Stimulated activated CD8-positive, alpha-beta memory T cell treated with anti-CD3 and anti-CD28 coated beads, Interleukin-7, amount 100 ng/mL, for 24 hours (primary cell): ENCODE measurements around the gene INPPL1.

Source experiments
- DNase-seq: peaks from one replicate; pipeline ENCODE4 v3.0.0-alpha.2; 2020; ENCODE audit warnings: low read depth

Gene INPPL1

GRCh38 chr11:72233056-72233772, 8.6 kb downstream of the INPPL1 start:
- no peak for DNase-seq

- DNase-seq = no peak
Observed at GRCh38 chr11:72233773-72234513, 9.4 kb downstream of the INPPL1 start.

DNA sequence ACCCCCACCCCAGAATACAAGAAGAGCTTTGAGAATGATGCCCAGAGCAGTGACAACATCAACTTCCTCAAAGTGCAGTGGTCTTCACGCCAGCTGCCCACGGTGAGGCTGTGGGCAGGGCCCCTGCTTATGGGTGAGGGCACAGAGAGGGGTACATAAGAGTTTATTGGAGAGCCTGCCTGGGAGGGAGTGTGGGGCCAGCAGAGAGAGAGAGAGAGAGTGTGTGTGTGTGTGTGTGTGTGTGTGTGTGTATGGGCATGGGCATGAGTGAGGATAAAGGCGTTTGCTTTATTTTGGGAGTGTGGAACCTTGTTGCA, 9.9 kb downstream of the INPPL1 start:
- no peak for DNase-seq

DNA sequence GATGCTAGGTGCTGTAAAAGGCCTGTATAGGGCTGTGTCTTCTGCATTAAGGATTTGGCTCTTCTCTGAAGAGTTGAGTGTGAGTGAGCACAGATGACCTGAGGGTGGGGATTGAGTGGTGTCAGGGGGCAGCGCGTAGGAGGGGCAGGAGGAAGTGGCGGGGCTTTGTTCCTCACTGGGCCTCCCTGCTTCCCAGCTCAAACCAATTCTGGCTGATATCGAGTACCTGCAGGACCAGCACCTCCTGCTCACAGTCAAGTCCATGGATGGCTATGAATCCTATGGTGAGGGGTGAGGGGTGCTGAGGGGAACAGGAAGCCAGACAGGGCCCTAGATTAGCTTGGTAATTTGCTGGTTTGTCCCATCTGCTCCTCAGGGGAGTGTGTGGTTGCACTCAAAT, 10.4 kb downstream of the INPPL1 start:
- no peak for DNase-seq

- DNase-seq = no peak
Observed at GRCh38 chr11:72235351-72236057, 10.9 kb downstream of the INPPL1 start.

DNA sequence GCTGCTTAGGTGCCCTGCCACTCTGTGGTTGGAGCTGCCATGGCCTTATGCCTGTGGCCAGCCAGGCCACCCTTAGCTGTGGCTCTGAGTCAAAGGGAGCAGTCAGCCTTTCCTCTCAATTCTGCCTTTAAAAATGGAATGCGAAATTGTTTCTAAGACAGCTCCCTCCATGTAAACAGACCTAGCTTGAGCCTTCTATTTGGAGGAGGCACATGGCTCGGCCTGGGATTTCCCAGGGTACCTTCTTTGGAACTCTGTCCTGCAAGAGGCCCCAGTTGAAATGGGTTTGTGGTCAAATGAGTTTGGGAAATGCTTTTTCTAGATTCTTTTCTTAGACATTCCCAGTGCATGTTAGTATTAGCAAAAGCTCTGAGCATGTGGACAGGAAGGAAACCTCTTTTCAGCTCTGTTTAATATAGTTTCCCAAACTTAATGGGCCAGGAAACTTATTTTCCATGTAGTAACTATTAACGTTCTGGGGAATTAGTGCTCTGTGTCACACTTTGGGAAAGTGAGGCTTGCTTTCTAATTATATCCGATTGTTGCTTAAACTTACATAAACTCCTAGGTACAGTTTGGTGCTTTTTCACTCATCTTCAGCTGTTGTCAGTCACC, 11.6 kb downstream of the INPPL1 start:
- no peak for DNase-seq

DNA sequence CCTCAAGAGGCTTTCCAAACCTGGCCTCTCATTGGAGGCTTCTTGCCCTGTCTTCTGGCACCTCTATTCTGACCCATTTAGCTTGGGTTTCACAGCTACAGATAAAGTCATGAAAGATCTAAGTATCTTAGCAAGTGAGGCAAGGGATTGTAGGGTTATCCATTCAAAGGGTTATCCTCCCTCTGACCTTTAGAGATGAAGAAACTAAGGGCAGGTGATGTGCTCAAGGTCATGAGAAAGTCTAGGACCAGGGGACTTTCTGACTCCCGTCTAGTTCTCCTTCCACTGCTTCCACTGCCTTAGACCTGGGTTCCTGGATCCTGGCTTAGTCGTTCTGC, 12.2 kb downstream of the INPPL1 start:
- DNase-seq = no peak

DNA sequence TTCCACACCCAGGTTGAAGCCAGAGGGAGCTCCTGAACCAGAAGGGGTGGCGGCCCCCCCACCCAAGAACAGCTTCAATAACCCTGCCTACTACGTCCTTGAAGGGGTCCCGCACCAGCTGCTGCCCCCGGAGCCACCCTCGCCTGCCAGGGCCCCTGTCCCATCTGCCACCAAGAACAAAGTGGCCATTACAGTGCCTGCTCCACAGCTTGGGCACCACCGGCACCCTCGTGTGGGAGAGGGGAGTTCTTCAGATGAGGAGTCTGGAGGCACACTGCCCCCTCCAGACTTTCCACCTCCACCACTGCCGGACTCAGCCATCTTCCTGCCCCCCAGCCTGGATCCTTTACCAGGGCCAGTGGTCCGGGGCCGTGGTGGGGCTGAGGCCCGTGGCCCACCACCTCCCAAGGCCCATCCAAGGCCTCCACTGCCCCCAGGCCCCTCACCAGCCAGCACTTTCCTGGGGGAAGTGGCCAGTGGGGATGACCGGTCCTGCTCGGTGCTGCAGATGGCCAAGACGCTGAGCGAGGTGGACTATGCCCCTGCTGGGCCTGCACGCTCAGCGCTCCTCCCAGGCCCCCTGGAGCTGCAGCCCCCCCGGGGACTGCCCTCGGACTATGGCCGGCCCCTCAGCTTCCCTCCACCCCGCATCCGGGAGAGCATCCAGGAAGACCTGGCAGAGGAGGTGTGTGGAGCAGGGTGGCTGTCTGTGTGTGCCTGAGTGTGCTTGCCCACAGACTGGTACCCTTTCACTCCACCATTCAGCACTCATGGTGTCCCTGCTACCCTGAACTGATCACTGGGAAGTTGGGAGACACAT, 12.8 kb downstream of the INPPL1 start:
- no peak for DNase-seq

- DNase-seq = no peak
Observed at GRCh38 chr11:72238040-72238450, 13.5 kb downstream of the INPPL1 start.

DNA sequence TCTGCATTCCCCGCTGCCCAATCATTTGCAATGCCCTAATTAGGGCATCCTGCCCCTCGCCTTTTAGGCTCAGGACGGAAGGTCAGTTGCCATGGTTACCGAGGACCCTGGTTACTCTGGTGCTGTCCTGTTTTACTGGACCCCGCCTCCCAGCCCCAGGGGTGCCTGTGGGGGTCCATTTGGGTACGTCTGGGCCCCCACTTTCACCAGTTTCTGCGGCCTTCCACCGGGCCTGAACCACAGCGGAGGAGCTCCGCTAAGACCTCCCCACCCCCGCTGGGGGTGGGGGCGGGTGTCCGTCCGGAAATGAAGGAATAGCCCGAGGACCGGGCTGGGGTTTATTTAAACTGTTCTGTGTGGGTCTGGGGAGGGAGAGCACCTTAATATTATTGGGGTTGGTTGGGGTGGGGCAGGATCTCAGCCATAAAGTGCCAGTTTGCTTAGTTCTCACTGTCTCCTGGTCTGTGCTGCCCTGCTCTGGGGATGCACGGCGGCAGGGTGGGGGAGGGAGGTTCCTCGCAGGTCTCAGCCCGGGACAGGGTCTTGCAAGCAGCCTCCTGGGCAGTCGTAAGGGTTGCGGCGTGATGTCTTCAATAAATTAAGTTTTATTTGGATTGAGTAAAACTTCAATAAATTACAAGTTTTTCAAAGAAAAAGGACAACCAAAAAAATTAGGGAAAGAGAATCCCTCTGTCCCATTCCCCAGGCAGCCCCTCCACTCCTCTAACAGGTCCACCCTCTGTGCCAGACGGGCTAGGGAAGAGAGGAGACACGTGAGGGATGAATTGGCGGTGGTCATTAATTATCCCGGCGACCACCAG, 14.1 kb downstream of the INPPL1 start:
- DNase-seq = no peak

- no peak for DNase-seq
Observed at GRCh38 chr11:72239313-72239848, 14.8 kb downstream of the INPPL1 start.

GRCh38 chr11:72239849-72240460, 15.4 kb downstream of the INPPL1 start:
- no peak for DNase-seq

- no peak for DNase-seq
Observed at GRCh38 chr11:72240461-72241290, 16.1 kb downstream of the INPPL1 start.

DNA sequence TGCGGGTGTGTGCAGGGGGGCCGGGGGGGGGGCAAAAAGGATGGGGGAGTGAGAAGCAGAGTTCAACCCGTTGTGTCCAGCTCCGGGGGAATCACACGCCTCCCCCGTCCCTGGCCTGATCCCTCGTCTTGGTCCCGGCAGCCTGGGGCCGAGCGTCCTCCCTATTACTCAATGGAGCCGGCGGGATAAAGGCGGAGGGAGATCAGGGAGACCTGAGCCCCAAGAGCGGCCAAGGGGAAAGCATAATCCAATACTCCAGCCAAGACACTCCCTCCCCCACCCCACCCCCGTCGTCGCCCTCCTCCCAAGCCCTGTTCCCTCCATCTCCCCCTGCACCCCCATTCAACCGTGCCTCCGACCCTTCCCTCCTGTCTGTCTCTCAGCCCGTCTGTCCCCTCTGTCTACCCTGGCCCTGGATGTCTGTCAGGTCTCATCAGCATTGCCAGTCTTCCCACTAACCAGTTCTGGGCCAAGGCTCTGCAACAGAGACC, 16.8 kb downstream of the INPPL1 start:
- no peak for DNase-seq

DNA sequence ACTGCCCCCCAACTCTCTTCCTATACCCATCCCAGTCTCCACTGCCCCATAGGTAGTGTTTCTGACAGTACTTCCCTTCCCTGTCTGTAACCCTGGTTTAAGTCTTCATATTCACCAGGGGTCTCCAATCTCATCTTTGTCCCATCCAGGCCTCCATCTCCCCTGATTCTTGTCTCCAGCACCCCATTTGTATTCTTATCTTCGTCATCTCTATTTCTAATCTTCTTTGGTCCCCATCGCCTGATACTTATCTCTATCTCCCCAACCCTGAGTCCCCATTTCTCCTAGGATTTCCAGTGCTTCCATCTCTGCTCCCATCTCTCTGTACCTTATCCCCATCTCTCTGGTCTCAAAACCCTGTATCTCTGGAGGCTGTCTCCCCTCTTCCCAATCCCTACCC, 17.6 kb downstream of the INPPL1 start:
- no peak for DNase-seq

- no peak for DNase-seq
Observed at GRCh38 chr11:72243173-72244059, 18.8 kb downstream of the INPPL1 start.

DNA sequence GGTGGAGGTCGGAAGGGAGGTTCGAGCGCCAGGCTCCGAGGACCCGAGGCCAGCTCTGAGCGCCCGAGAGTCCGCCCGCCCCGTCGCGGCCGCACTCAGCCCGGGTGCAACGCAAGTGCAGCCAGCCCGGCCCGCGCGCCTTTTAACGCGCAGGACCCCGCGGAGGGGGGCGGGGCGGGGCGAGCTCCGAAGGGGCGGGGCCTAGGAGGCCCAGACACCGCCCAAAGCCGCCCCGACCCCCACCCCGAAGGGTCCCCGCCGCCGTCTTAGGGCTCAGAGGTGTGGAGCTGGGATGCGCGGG, 19.4 kb downstream of the INPPL1 start, which contains the start of gene PHOX2A:
Gene PHOX2A, minus strand, starts transcription at position 117 of the 301 bp plus-strand sequence. CDS start 172 bp downstream, outside the sequence.
- no peak for DNase-seq
